HFF-Myc (cell line): ENCODE results near the gene SHISA6.

Experiments
- DNase-seq: peaks from one replicate; pipeline ENCODE4 v3.0.0-alpha.2; 2011; ENCODE audit warnings: low read depth; ENCODE audit errors: extremely low read depth
- H3K4me3 ChIP-seq: replicated peaks from 2 replicates; pipeline ENCODE4 v1.5.1; 2011; ENCODE audit warnings: low read depth, mild to moderate bottlenecking, control low read depth, low read length
- CTCF ChIP-seq: IDR thresholded peaks from 2 replicates; pipeline ENCODE4 v1.5.1; 2012; ENCODE audit warnings: mild to moderate bottlenecking, low read depth, low read length, control low read depth; ENCODE audit errors: missing control alignments

Gene SHISA6

GRCh38 chr17:11324846-11325420, 83.9 kb downstream of the SHISA6 start:
- H3K4me3 ChIP-seq = no peak overlapping the region
- TF ChIP-seq CTCF = no peak
- DNase-seq = no peak

GRCh38 chr17:11326492-11326891, 85.5 kb downstream of the SHISA6 start:
- no peak for TF ChIP-seq CTCF
- DNase-seq = no peak
- no peak overlapping the region for H3K4me3 ChIP-seq

GRCh38 chr17:11328770-11329169, 87.8 kb downstream of the SHISA6 start:
- no peak for TF ChIP-seq CTCF
- DNase-seq = no peak
- H3K4me3 ChIP-seq = no peak overlapping the region

- TF ChIP-seq CTCF = no peak
- DNase-seq = no peak
- no peak overlapping the region for H3K4me3 ChIP-seq
Observed at GRCh38 chr17:11330006-11330405, 89.0 kb downstream of the SHISA6 start.

- DNase-seq = no peak
- H3K4me3 ChIP-seq = no peak overlapping the region
- TF ChIP-seq CTCF = no peak
Observed at GRCh38 chr17:11330826-11331225, 89.8 kb downstream of the SHISA6 start.

- TF ChIP-seq CTCF = no peak
- no peak for DNase-seq
- H3K4me3 ChIP-seq = no peak overlapping the region
Observed at GRCh38 chr17:11331547-11332513, 90.8 kb downstream of the SHISA6 start.

GRCh38 chr17:11332706-11333105, 91.7 kb downstream of the SHISA6 start:
- no peak for TF ChIP-seq CTCF
- H3K4me3 ChIP-seq = no peak overlapping the region
- DNase-seq = no peak
